Measurements from ENCODE around the gene MSI2.

DNA sequence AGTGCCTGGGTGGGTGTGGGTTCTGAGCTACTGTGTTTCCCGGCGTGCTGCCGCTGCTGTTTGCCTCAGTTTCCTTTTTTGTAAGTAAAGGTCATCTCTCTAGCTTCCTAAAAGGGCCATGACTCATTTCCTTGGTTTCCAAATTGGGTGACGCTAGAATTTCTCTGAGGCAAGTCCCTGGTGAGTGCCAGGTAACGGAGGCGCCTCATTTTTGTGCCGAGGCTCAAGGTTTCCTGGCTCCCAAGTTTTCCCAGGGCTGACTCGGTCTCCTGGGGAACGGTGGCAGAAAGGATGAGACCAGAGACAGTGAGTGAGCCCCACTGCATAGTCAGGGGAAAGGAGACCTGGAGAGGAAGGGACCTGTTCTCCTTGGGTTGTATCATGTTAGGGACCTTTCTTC is 20.3 kb downstream of the MSI2 start:
- TF ChIP-seq, protein P1, sequence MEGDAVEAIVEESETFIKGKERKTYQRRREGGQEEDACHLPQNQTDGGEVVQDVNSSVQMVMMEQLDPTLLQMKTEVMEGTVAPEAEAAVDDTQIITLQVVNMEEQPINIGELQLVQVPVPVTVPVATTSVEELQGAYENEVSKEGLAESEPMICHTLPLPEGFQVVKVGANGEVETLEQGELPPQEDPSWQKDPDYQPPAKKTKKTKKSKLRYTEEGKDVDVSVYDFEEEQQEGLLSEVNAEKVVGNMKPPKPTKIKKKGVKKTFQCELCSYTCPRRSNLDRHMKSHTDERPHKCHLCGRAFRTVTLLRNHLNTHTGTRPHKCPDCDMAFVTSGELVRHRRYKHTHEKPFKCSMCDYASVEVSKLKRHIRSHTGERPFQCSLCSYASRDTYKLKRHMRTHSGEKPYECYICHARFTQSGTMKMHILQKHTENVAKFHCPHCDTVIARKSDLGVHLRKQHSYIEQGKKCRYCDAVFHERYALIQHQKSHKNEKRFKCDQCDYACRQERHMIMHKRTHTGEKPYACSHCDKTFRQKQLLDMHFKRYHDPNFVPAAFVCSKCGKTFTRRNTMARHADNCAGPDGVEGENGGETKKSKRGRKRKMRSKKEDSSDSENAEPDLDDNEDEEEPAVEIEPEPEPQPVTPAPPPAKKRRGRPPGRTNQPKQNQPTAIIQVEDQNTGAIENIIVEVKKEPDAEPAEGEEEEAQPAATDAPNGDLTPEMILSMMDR (IDR thresholded peaks at IDR 0.05) = no peak
- no peak for TF ChIP-seq POLR2AphosphoS5 (IDR thresholded peaks at IDR 0.05)

Data from sigmoid colon (tissue), 4 donors.